ENCODE results near the gene FRMD3. TPM values are rescaled to one million over a fixed set of nuclear protein-coding genes. Genes with fewer than 3 reads are reported as not detected.

FRMD3 gene
- total RNA-seq, 1 donor from 2014 or later, result 1.9 TPM

DNA sequence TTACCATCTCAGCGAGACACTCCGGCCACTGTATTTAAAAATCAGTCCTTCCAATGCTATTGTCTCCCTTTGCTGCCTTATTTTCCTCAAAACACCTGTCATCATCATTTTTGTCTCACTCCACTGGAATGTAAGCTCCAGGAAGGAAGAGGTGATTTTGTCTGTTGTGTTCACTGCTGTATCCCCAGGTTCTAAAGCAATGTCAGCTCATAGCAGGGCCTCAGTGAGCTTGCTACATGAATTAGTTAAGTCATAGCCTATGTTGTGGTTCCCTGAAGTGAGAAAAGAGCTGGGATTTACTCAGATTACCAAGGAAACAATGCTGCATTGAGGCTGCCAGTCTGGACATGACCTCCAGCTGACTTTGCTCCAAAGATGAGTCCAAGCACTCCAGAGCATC is 337.7 kb downstream of the FRMD3 start:
- Mint-ChIP-seq H3K4me3 (no peak overlapping the region), H3K9me3 (no peaks in the 10 kb centered on the region), H3K36me3 (no peaks in the 10 kb centered on the region), H3K27me3 (ENCODE audit: insufficient read depth, low read depth) (peaks cover 4% of the 10 kb centered on the region), H3K4me1 (peaks cover 36% of the 10 kb centered on the region), H3K27ac (no peak overlapping the region)
- Histone ChIP-seq H3F3A (ENCODE audit: low read depth) (peaks cover 12% of the 10 kb centered on the region), H3K27me3 (no peaks in the 10 kb centered on the region), H3K36me3 (no peaks in the 10 kb centered on the region), H3K9ac (no peak overlapping the region), H2AFZ (replicated peaks) (no peak overlapping the region), H3K4me1 (peaks cover 18% of the 10 kb centered on the region), H3K4me2 (no peak overlapping the region), H3K27ac (no peak overlapping the region), H3K79me2 (ENCODE audit: low read depth) (no peaks in the 10 kb centered on the region), H4K20me1 (ENCODE audit: low read depth) (no peaks in the 10 kb centered on the region), H3K9me3 (ENCODE audit: low read depth) (no peaks in the 10 kb centered on the region), H3K4me3 (no peak overlapping the region)
- no peak for DNase-seq (ENCODE audit: low spot score)
- no peak for TF ChIP-seq EZH2 (IDR thresholded peaks at IDR 0.05)
- TF ChIP-seq, protein P1, sequence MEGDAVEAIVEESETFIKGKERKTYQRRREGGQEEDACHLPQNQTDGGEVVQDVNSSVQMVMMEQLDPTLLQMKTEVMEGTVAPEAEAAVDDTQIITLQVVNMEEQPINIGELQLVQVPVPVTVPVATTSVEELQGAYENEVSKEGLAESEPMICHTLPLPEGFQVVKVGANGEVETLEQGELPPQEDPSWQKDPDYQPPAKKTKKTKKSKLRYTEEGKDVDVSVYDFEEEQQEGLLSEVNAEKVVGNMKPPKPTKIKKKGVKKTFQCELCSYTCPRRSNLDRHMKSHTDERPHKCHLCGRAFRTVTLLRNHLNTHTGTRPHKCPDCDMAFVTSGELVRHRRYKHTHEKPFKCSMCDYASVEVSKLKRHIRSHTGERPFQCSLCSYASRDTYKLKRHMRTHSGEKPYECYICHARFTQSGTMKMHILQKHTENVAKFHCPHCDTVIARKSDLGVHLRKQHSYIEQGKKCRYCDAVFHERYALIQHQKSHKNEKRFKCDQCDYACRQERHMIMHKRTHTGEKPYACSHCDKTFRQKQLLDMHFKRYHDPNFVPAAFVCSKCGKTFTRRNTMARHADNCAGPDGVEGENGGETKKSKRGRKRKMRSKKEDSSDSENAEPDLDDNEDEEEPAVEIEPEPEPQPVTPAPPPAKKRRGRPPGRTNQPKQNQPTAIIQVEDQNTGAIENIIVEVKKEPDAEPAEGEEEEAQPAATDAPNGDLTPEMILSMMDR (IDR thresholded peaks at IDR 0.05), result no peak
- no peak for TF ChIP-seq EZH2phosphoT487 (IDR thresholded peaks at IDR 0.05)

DNA sequence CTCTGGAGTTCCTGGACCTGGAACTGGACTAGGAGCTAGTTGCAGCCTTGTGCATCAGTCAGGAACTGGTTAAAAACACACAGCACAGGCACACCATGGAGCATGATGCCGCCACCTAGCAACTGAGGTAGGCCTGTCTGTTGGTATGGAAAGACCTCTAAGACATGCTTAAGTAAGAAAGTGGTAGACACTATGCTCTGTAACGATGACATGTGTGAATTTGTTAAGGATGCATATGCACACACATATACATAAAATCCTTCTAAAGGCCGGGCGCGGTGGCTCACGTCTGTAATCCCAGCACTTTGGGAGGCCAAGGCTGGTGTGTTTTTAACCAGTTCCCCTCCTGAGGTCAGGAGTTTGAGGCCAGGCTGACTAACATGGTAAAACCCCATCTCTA is 338.4 kb downstream of the FRMD3 start:
- no peaks in the 10 kb centered on the region for H3K27me3 ChIP-seq
- no peak for DNase-seq (ENCODE audit: low spot score)
- Mint-ChIP-seq H3K27ac (no peak overlapping the region), H3K9me3 (no peaks in the 10 kb centered on the region), H3K36me3 (no peaks in the 10 kb centered on the region), H3K27me3 (ENCODE audit: insufficient read depth, low read depth) (peaks cover 4% of the 10 kb centered on the region), H3K4me3 (no peak overlapping the region), H3K4me1 (peaks cover 36% of the 10 kb centered on the region)
- H3K4me3 ChIP-seq, result no peak overlapping the region
- H3K4me1 ChIP-seq, result peaks cover 18% of the 10 kb centered on the region
- no peak overlapping the region for H2AFZ ChIP-seq (replicated peaks)
- TF ChIP-seq EZH2phosphoT487 (IDR thresholded peaks at IDR 0.05) (no peak), EZH2 (IDR thresholded peaks at IDR 0.05) (no peak)
- TF ChIP-seq, protein P1 (IDR thresholded peaks at IDR 0.05), result no peak
- H3F3A ChIP-seq (ENCODE audit: low read depth), result peaks cover 12% of the 10 kb centered on the region
- no peaks in the 10 kb centered on the region for H3K9me3 ChIP-seq (ENCODE audit: low read depth)
- H3K9ac ChIP-seq, result no peak overlapping the region
- H3K4me2 ChIP-seq, result no peak overlapping the region
- H3K36me3 ChIP-seq, result no peaks in the 10 kb centered on the region
- H3K27ac ChIP-seq, result no peak overlapping the region
- H4K20me1 ChIP-seq (ENCODE audit: low read depth), result no peaks in the 10 kb centered on the region
- H3K79me2 ChIP-seq (ENCODE audit: low read depth), result no peaks in the 10 kb centered on the region

DNA sequence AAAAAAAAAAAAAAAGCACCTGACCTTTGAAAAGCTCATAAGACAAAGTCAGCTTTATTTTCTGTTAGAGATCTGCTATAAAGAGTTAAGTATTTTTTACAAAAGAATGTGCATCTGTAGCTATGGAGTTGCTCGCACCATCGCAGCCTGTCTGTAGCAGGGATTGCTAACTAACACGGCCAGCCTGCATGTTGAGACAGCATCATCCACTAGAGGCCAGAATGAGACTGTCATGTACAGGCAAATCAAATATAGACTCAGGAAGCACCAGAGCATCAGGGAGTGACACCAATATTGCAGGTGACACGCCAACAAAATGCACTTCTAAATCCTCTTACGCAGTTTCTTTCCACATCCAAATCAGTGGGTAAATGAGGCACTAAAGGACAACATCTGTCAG is 339.0 kb downstream of the FRMD3 start:
- peaks cover 18% of the 10 kb centered on the region for H3K4me1 ChIP-seq
- H3K9me3 ChIP-seq (ENCODE audit: low read depth), result no peaks in the 10 kb centered on the region
- H4K20me1 ChIP-seq (ENCODE audit: low read depth), result no peaks in the 10 kb centered on the region
- H3K27me3 ChIP-seq, result no peaks in the 10 kb centered on the region
- peak; percentile 71 for DNase-seq (ENCODE audit: low spot score)
- H2AFZ ChIP-seq (replicated peaks), result no peak overlapping the region
- H3K9ac ChIP-seq, result no peak overlapping the region
- peaks cover 12% of the 10 kb centered on the region for H3F3A ChIP-seq (ENCODE audit: low read depth)
- no peaks in the 10 kb centered on the region for H3K36me3 Mint-ChIP-seq
- TF ChIP-seq EZH2phosphoT487 (IDR thresholded peaks at IDR 0.05), result no peak
- TF ChIP-seq, protein P1 (IDR thresholded peaks at IDR 0.05), result peak; percentile 64
- H3K4me1 Mint-ChIP-seq, result peaks cover 36% of the 10 kb centered on the region
- no peak overlapping the region for H3K4me2 ChIP-seq
- no peaks in the 10 kb centered on the region for H3K36me3 ChIP-seq
- H3K4me3 ChIP-seq, result no peak overlapping the region
- no peaks in the 10 kb centered on the region for H3K79me2 ChIP-seq (ENCODE audit: low read depth)
- H3K27ac Mint-ChIP-seq, result no peak overlapping the region
- no peaks in the 10 kb centered on the region for H3K9me3 Mint-ChIP-seq
- no peak overlapping the region for H3K4me3 Mint-ChIP-seq
- no peak overlapping the region for H3K27ac ChIP-seq
- peaks cover 4% of the 10 kb centered on the region for H3K27me3 Mint-ChIP-seq (ENCODE audit: insufficient read depth, low read depth)
